Measurements from ENCODE around the gene RAD51B.

GRCh38 chr14:68384881-68385280, 565.3 kb downstream of the RAD51B start:
- TF ChIP-seq CTCF (IDR thresholded peaks at IDR 0.05) (no peak), POLR2A (IDR thresholded peaks at IDR 0.05) (no peak)
